ENCODE measurements around the gene MR1. TPM values are rescaled to one million over a fixed set of nuclear protein-coding genes. Genes with fewer than 3 reads are reported as not detected.

MR1 gene
- total RNA-seq, 4 donors from 2014 or later: 4.0 to 9.7 (median 6.0) TPM

GRCh38 chr1:181002582-181003172 is 31.1 kb upstream of the MR1 start:
- Histone ChIP-seq H3K4me1 (no peaks in the 10 kb centered on the region), H3K4me3 (no peak overlapping the region), H3K27me3 (no peaks in the 10 kb centered on the region), H3K36me3 (peaks cover 0 to 29% (median 0%) of the 10 kb centered on the region in 3 donors), H3K9me3 (no peaks in the 10 kb centered on the region), H3K27ac (no peak overlapping the region)
- DNase-seq: no peak
- TF ChIP-seq POLR2A (IDR thresholded peaks at IDR 0.05) (no peak), CTCF (IDR thresholded peaks at IDR 0.05) (no peak)

GRCh38 chr1:181010789-181011188 is 23.0 kb upstream of the MR1 start:
- no peak overlapping the region for H3K27ac ChIP-seq
- H3K9me3 ChIP-seq: no peaks in the 10 kb centered on the region
- H3K4me3 ChIP-seq: no peak overlapping the region
- no peak for DNase-seq
- TF ChIP-seq CTCF (IDR thresholded peaks at IDR 0.05): no peak
- no peaks in the 10 kb centered on the region for H3K27me3 ChIP-seq
- peaks cover 0 to 3% (median 0%) of the 10 kb centered on the region in 4 donors for H3K4me1 ChIP-seq
- H3K36me3 ChIP-seq: no peaks in the 10 kb centered on the region

- TF ChIP-seq POLR2A (IDR thresholded peaks at IDR 0.05): no peak
- no peak for TF ChIP-seq CTCF (IDR thresholded peaks at IDR 0.05)
- peaks cover 0 to 3% (median 0%) of the 10 kb centered on the region in 4 donors for H3K4me1 ChIP-seq
- no peaks in the 10 kb centered on the region for H3K9me3 ChIP-seq
- H3K4me3 ChIP-seq: no peak overlapping the region
- H3K36me3 ChIP-seq: no peaks in the 10 kb centered on the region
- H3K27ac ChIP-seq: no peak overlapping the region
- DNase-seq: no peak
- H3K27me3 ChIP-seq: no peaks in the 10 kb centered on the region
Measured at GRCh38 chr1:181011301-181012202, 22.2 kb upstream of the MR1 start.

- no peaks in the 10 kb centered on the region for H3K9me3 ChIP-seq
- no peaks in the 10 kb centered on the region for H3K36me3 ChIP-seq
- DNase-seq: no peak
- no peaks in the 10 kb centered on the region for H3K27me3 ChIP-seq
- no peak overlapping the region for H3K27ac ChIP-seq
- peaks cover 0 to 3% (median 0%) of the 10 kb centered on the region in 4 donors for H3K4me1 ChIP-seq
- no peak overlapping the region for H3K4me3 ChIP-seq
- no peak for TF ChIP-seq POLR2A (IDR thresholded peaks at IDR 0.05)
- TF ChIP-seq CTCF (IDR thresholded peaks at IDR 0.05): no peak
Measured at GRCh38 chr1:181012203-181012745, 21.5 kb upstream of the MR1 start.

- Histone ChIP-seq H3K9me3 (no peaks in the 10 kb centered on the region), H3K4me1 (peaks cover 0 to 3% (median 0%) of the 10 kb centered on the region in 4 donors), H3K36me3 (no peaks in the 10 kb centered on the region), H3K27me3 (no peaks in the 10 kb centered on the region), H3K27ac (no peak overlapping the region), H3K4me3 (no peak overlapping the region)
- DNase-seq: no peak
- TF ChIP-seq CTCF (IDR thresholded peaks at IDR 0.05): no peak
Measured at GRCh38 chr1:181013144-181013543, 20.6 kb upstream of the MR1 start.

All from Peyer's patch (tissue), 4 donors.